Skeletal muscle tissue (tissue), 4 donors: ENCODE data around the gene IQCE. TPM values are rescaled to one million over a fixed set of nuclear protein-coding genes. Genes with fewer than 3 reads are reported as not detected.

ENCODE experiments used
- H3K27ac ChIP-seq: one replicate; pipeline ENCODE4 v1.7.0; 2013; ENCODE audit warnings: mild to moderate bottlenecking, low read depth, low read length, inconsistent platforms
- H3K27me3 ChIP-seq, 3 donors: one replicate each; pipeline ENCODE4 v1.7.0; 2013; ENCODE audit warnings: low read length in 3 of 3; ENCODE audit not compliant: control insufficient read depth in 3 of 3, insufficient read depth in 3 of 3
- H3K36me3 ChIP-seq, 3 donors: one replicate each; pipeline ENCODE4 v1.7.0; 2013; ENCODE audit warnings: low read length in 3 of 3; ENCODE audit not compliant: control insufficient read depth in 3 of 3, insufficient read depth in 3 of 3
- H3K4me1 ChIP-seq, 3 donors: one replicate each; pipeline ENCODE4 v1.7.0; 2013; ENCODE audit warnings: low read length in 3 of 3, mild to moderate bottlenecking in 3 of 3; ENCODE audit not compliant: control insufficient read depth in 3 of 3, insufficient read depth in 3 of 3
- H3K4me3 ChIP-seq, 3 donors: one replicate each; pipeline ENCODE4 v1.7.0; 2013; ENCODE audit warnings: low read length in 3 of 3
- H3K9ac ChIP-seq, 3 donors: one replicate each; pipeline ENCODE4 v1.7.0; 2013; ENCODE audit warnings: low read length in 3 of 3, mild to moderate bottlenecking in 3 of 3, moderate library complexity in 2 of 3, low read depth in 1 of 3
- H3K9me3 ChIP-seq, 3 donors: one replicate each; pipeline ENCODE4 v1.7.0; 2013; ENCODE audit warnings: low read length in 3 of 3; ENCODE audit not compliant: control insufficient read depth in 3 of 3
- total RNA-seq: library from RNA; depleted of rRNA; stranded (reverse); fragments of >200 nt; gene quantifications from one replicate; pipeline ENCODE4 v1.2.3, GENCODE V29; 2014
- donor health status: Osteomylitis.

Gene IQCE
- total RNA-seq, 1 donor from 2014 or later: 2.1 TPM

GRCh38 chr7:2639695-2640481, 81.1 kb downstream of the IQCE start:
- H3K4me3 ChIP-seq: peak overlapping the region in 1 of 3 donors; percentile 14
- no peak overlapping the region for H3K27ac ChIP-seq
- no peaks in the 10 kb centered on the region for H3K36me3 ChIP-seq
- peaks cover 51 to 86% (median 73%) of the 10 kb centered on the region in 3 donors for H3K4me1 ChIP-seq
- H3K9ac ChIP-seq: peak overlapping the region in 1 of 3 donors; percentile 79
- no peaks in the 10 kb centered on the region for H3K9me3 ChIP-seq
- H3K27me3 ChIP-seq: no peaks in the 10 kb centered on the region

- Histone ChIP-seq H3K4me1 (peaks cover 55 to 81% (median 78%) of the 10 kb centered on the region in 3 donors), H3K9ac (peak overlapping the region in 1 of 3 donors; percentile 25), H3K27ac (peak overlapping the region; percentile 82)
These were observed 81.7 kb downstream of the IQCE start for GRCh38 chr7:2640482-2640830.

GRCh38 chr7:2640846-2641316, 82.1 kb downstream of the IQCE start:
- Histone ChIP-seq H3K27ac (peak overlapping the region; percentile 82), H3K9me3 (no peaks in the 10 kb centered on the region), H3K4me1 (peaks cover 53 to 77% (median 77%) of the 10 kb centered on the region in 3 donors), H3K36me3 (no peaks in the 10 kb centered on the region), H3K27me3 (no peaks in the 10 kb centered on the region), H3K9ac (peak overlapping the region; percentile 50 to 62 (median 51)), H3K4me3 (peak overlapping the region in 1 of 3 donors; percentile 22)

More at GRCh38 chr7:2640482-2640830, 81.7 kb downstream of the IQCE start:
- Histone ChIP-seq H3K4me3 (no peak overlapping the region), H3K36me3 (no peaks in the 10 kb centered on the region), H3K27me3 (no peaks in the 10 kb centered on the region), H3K9me3 (no peaks in the 10 kb centered on the region)

- H3K9ac ChIP-seq: peak overlapping the region; percentile 51 to 62 (median 59)
- no peaks in the 10 kb centered on the region for H3K27me3 ChIP-seq
- no peaks in the 10 kb centered on the region for H3K36me3 ChIP-seq
- H3K9me3 ChIP-seq: no peaks in the 10 kb centered on the region
- peaks cover 45 to 70% (median 68%) of the 10 kb centered on the region in 3 donors for H3K4me1 ChIP-seq
- H3K27ac ChIP-seq: peak overlapping the region; percentile 82
- peak overlapping the region in 2 of 3 donors; percentile 40 to 52 for H3K4me3 ChIP-seq
These were observed 82.9 kb downstream of the IQCE start for GRCh38 chr7:2641406-2642393.

- H3K36me3 ChIP-seq: peaks cover 0 to 6% (median 3%) of the 10 kb centered on the region in 3 donors
- peak overlapping the region in 1 of 3 donors; percentile 3 for H3K9ac ChIP-seq
- peaks cover 31 to 56% (median 49%) of the 10 kb centered on the region in 3 donors for H3K4me1 ChIP-seq
- H3K4me3 ChIP-seq: no peak overlapping the region
- no peak overlapping the region for H3K27ac ChIP-seq
- H3K9me3 ChIP-seq: no peaks in the 10 kb centered on the region
- no peaks in the 10 kb centered on the region for H3K27me3 ChIP-seq
These were observed 84.8 kb downstream of the IQCE start for GRCh38 chr7:2643386-2644219.

GRCh38 chr7:2644220-2644561, 85.4 kb downstream of the IQCE start:
- Histone ChIP-seq H3K9ac (peak overlapping the region in 1 of 3 donors; percentile 3), H3K27me3 (no peaks in the 10 kb centered on the region), H3K4me1 (peaks cover 26 to 50% (median 44%) of the 10 kb centered on the region in 3 donors)

GRCh38 chr7:2644562-2645273, 85.9 kb downstream of the IQCE start:
- Histone ChIP-seq H3K27ac (no peak overlapping the region), H3K27me3 (no peaks in the 10 kb centered on the region), H3K4me3 (no peak overlapping the region), H3K36me3 (peaks cover 0 to 6% (median 3%) of the 10 kb centered on the region in 3 donors), H3K9me3 (no peaks in the 10 kb centered on the region), H3K4me1 (peaks cover 22 to 45% (median 38%) of the 10 kb centered on the region in 3 donors), H3K9ac (no peak overlapping the region)

More at GRCh38 chr7:2644220-2644561, 85.4 kb downstream of the IQCE start:
- peaks cover 0 to 6% (median 3%) of the 10 kb centered on the region in 3 donors for H3K36me3 ChIP-seq
- no peak overlapping the region for H3K27ac ChIP-seq
- no peak overlapping the region for H3K4me3 ChIP-seq
- H3K9me3 ChIP-seq: no peaks in the 10 kb centered on the region

- Histone ChIP-seq H3K4me3 (no peak overlapping the region), H3K27me3 (no peaks in the 10 kb centered on the region), H3K36me3 (peaks cover 0 to 6% (median 3%) of the 10 kb centered on the region in 3 donors), H3K9me3 (no peaks in the 10 kb centered on the region), H3K4me1 (peaks cover 20 to 38% (median 32%) of the 10 kb centered on the region in 3 donors), H3K9ac (no peak overlapping the region), H3K27ac (no peak overlapping the region)
These were observed 86.6 kb downstream of the IQCE start for GRCh38 chr7:2645274-2645868.
